GM23338 (cell line): ENCODE data around the gene MAP2K6. TPM values are rescaled to one million over a fixed set of nuclear protein-coding genes. Genes with fewer than 3 reads are reported as not detected.

Experiments used
- ATAC-seq: fragments of 200-7000 bp; cut with Tn5 transposase; 3 replicates; pipeline ENCODE4 v1.9.1; 2020
- DNase-seq: peaks from one replicate; pipeline ENCODE4 v3.0.0-alpha.2; 2015; ENCODE audit warnings: low spot score
- H2AFZ ChIP-seq: fragments of 200-600 bp; sonication (generic); 2 replicates; pipeline ENCODE4 v1.8.0; 2016; ENCODE audit warnings: antibody characterized with exemption, mild to moderate bottlenecking, moderate library complexity
- H3F3A ChIP-seq: fragments of 200-600 bp; sonication (generic); replicated peaks from 2 replicates; pipeline ENCODE4 v1.8.0; 2017; ENCODE audit warnings: antibody characterized with exemption, mixed run types, low read depth
- H3K27ac ChIP-seq: fragments of 200-600 bp; sonication (generic); 2 replicates; pipeline ENCODE4 v1.6.1; 2016; ENCODE audit warnings: low read depth
- H3K27me3 ChIP-seq: fragments of 200-600 bp; sonication (generic); 2 replicates; pipeline ENCODE4 v1.8.0; 2016; ENCODE audit warnings: mild to moderate bottlenecking, mixed run types, moderate library complexity; ENCODE audit not compliant: insufficient read depth
- H3K36me3 ChIP-seq: fragments of 200-600 bp; sonication (generic); 2 replicates; pipeline ENCODE4 v1.8.0; 2016; ENCODE audit warnings: mild to moderate bottlenecking; ENCODE audit not compliant: insufficient read depth
- H3K4me1 ChIP-seq: fragments of 200-600 bp; sonication (generic); 2 replicates; pipeline ENCODE4 v1.8.0; 2016; ENCODE audit warnings: mild to moderate bottlenecking, moderate library complexity; ENCODE audit not compliant: insufficient read depth
- H3K4me2 ChIP-seq: fragments of 200-600 bp; sonication (generic); 2 replicates; pipeline ENCODE4 v1.7.1; 2017; ENCODE audit warnings: mixed run types
- H3K4me3 ChIP-seq: fragments of 200-600 bp; sonication (generic); 2 replicates; pipeline ENCODE4 v1.6.1; 2016; ENCODE audit warnings: mixed run types
- H3K79me2 ChIP-seq: fragments of 200-600 bp; sonication (generic); replicated peaks from 2 replicates; pipeline ENCODE4 v1.8.0; 2017; ENCODE audit warnings: mild to moderate bottlenecking; ENCODE audit not compliant: insufficient read depth
- H3K9me2 ChIP-seq: fragments of 200-600 bp; sonication (generic); 2 replicates; pipeline ENCODE4 v1.8.0; 2017; ENCODE audit not compliant: insufficient read depth
- H4K20me1 ChIP-seq: fragments of 200-600 bp; sonication (generic); replicated peaks from 2 replicates; pipeline ENCODE4 v1.8.0; 2017; ENCODE audit warnings: mild to moderate bottlenecking; ENCODE audit not compliant: insufficient read depth
- H3K27ac Mint-ChIP-seq: 2 replicates; pipeline ENCODE4 v1.8.0; 2020; ENCODE audit warnings: inconsistent platforms, mild to moderate bottlenecking, moderate library complexity, mixed read lengths
- H3K27me3 Mint-ChIP-seq: 3 replicates; pipeline ENCODE4 v1.8.0; 2022; ENCODE audit warnings: low read depth, mild to moderate bottlenecking, moderate library complexity, mixed read lengths, inconsistent platforms; ENCODE audit not compliant: insufficient read depth, poor library complexity
- H3K36me3 Mint-ChIP-seq: 3 replicates; pipeline ENCODE4 v1.8.0; 2021; ENCODE audit warnings: low read depth, mild to moderate bottlenecking, inconsistent platforms, moderate library complexity, mixed read lengths
- H3K4me1 Mint-ChIP-seq: 3 replicates; pipeline ENCODE4 v1.8.0; 2020; ENCODE audit warnings: mild to moderate bottlenecking, inconsistent platforms, mixed read lengths
- H3K4me3 Mint-ChIP-seq: 3 replicates; pipeline ENCODE4 v1.8.0; 2021; ENCODE audit warnings: moderate library complexity, mild to moderate bottlenecking, inconsistent platforms, mixed read lengths
- H3K9me3 Mint-ChIP-seq: 3 replicates; pipeline ENCODE4 v1.8.0; 2020; ENCODE audit warnings: moderate library complexity, mild to moderate bottlenecking, inconsistent platforms, mixed read lengths
- EZH2 ChIP-seq: fragments of 200-600 bp; sonication (generic); IDR thresholded peaks from one replicate; pipeline ENCODE4 v1.8.0; 2017; ENCODE audit warnings: antibody characterized with exemption, mild to moderate bottlenecking, low read depth; ENCODE audit not compliant: unreplicated experiment
- EZH2phosphoT487 ChIP-seq: fragments of 200-600 bp; sonication (generic); IDR thresholded peaks from one replicate; pipeline ENCODE4 v1.8.1; 2018; ENCODE audit warnings: antibody characterized with exemption; ENCODE audit not compliant: unreplicated experiment
- JUNB ChIP-seq: IDR thresholded peaks from one replicate; pipeline ENCODE4 v1.6.1; 2016; ENCODE audit warnings: antibody characterized with exemption; ENCODE audit not compliant: unreplicated experiment
- POLR2AphosphoS5 ChIP-seq: IDR thresholded peaks from 2 replicates; pipeline ENCODE4 v1.6.1; 2016; ENCODE audit warnings: antibody characterized with exemption, low read depth
- STAT1 ChIP-seq: IDR thresholded peaks from one replicate; pipeline ENCODE4 v1.6.1; 2016; ENCODE audit warnings: antibody characterized with exemption; ENCODE audit not compliant: unreplicated experiment
- ZNF114 ChIP-seq: fragments of 250-450 bp; sonication (Bioruptor Pico); IDR thresholded peaks from 2 replicates; pipeline ENCODE4 v1.5.0; 2020; ENCODE audit warnings: mild to moderate bottlenecking, moderate library complexity
- ZNF331 ChIP-seq: fragments of 250-450 bp; sonication (Bioruptor Pico); IDR thresholded peaks from 2 replicates; pipeline ENCODE4 v1.5.0; 2020; ENCODE audit warnings: low read depth, mild to moderate bottlenecking, moderate library complexity
- polyA plus RNA-seq: library from polyadenylated mRNA; unstranded; fragments of >200 nt; fragmentation: Nextera tagmentation; extraction: Ambion mirVana; gene quantifications from 2 replicates; pipeline ENCODE4 v1.2.1, GENCODE V29; 2016
- total RNA-seq: library from RNA; depleted of rRNA; stranded (reverse); fragments of >200 nt; shearing (Covaris generic); gene quantifications from 2 replicates; pipeline ENCODE4 v1.2.3, GENCODE V29; 2014
- TF ChIP-seq, protein P1 (sequence below): fragments of 250-450 bp; sonication (Bioruptor Pico); IDR thresholded peaks from 2 replicates; pipeline ENCODE4 v1.5.0; 2020; ENCODE audit warnings: mild to moderate bottlenecking, moderate library complexity
- TF ChIP-seq, protein P2 (sequence below): IDR thresholded peaks from 2 replicates; pipeline ENCODE4 v1.6.1; 2016; ENCODE audit warnings: antibody characterized with exemption

The MAP2K6 gene
- total and polyA plus RNA-seq, 2 experiments from 2014 or later = 26.3 to 31.1 TPM

DNA sequence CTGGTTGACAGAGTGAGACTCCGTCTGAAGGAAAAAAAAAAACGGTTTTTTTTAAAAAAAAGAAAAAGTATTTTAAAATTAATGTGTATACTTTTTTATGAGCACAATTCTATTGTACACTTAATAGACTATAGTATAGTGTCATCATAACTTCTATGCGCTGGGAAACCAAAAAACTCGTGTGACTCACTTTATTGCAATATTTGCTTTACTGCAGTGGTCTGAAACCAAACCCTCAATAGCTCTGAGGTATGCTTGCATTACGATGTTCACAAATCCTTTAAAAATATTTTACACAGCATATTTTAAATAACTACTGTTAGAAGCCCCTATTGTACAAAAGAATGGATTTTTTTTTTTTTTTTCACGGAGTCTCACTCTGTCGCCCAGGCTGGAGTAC, 12.4 kb upstream of the MAP2K6 start (continued):
- TF ChIP-seq, protein P1, sequence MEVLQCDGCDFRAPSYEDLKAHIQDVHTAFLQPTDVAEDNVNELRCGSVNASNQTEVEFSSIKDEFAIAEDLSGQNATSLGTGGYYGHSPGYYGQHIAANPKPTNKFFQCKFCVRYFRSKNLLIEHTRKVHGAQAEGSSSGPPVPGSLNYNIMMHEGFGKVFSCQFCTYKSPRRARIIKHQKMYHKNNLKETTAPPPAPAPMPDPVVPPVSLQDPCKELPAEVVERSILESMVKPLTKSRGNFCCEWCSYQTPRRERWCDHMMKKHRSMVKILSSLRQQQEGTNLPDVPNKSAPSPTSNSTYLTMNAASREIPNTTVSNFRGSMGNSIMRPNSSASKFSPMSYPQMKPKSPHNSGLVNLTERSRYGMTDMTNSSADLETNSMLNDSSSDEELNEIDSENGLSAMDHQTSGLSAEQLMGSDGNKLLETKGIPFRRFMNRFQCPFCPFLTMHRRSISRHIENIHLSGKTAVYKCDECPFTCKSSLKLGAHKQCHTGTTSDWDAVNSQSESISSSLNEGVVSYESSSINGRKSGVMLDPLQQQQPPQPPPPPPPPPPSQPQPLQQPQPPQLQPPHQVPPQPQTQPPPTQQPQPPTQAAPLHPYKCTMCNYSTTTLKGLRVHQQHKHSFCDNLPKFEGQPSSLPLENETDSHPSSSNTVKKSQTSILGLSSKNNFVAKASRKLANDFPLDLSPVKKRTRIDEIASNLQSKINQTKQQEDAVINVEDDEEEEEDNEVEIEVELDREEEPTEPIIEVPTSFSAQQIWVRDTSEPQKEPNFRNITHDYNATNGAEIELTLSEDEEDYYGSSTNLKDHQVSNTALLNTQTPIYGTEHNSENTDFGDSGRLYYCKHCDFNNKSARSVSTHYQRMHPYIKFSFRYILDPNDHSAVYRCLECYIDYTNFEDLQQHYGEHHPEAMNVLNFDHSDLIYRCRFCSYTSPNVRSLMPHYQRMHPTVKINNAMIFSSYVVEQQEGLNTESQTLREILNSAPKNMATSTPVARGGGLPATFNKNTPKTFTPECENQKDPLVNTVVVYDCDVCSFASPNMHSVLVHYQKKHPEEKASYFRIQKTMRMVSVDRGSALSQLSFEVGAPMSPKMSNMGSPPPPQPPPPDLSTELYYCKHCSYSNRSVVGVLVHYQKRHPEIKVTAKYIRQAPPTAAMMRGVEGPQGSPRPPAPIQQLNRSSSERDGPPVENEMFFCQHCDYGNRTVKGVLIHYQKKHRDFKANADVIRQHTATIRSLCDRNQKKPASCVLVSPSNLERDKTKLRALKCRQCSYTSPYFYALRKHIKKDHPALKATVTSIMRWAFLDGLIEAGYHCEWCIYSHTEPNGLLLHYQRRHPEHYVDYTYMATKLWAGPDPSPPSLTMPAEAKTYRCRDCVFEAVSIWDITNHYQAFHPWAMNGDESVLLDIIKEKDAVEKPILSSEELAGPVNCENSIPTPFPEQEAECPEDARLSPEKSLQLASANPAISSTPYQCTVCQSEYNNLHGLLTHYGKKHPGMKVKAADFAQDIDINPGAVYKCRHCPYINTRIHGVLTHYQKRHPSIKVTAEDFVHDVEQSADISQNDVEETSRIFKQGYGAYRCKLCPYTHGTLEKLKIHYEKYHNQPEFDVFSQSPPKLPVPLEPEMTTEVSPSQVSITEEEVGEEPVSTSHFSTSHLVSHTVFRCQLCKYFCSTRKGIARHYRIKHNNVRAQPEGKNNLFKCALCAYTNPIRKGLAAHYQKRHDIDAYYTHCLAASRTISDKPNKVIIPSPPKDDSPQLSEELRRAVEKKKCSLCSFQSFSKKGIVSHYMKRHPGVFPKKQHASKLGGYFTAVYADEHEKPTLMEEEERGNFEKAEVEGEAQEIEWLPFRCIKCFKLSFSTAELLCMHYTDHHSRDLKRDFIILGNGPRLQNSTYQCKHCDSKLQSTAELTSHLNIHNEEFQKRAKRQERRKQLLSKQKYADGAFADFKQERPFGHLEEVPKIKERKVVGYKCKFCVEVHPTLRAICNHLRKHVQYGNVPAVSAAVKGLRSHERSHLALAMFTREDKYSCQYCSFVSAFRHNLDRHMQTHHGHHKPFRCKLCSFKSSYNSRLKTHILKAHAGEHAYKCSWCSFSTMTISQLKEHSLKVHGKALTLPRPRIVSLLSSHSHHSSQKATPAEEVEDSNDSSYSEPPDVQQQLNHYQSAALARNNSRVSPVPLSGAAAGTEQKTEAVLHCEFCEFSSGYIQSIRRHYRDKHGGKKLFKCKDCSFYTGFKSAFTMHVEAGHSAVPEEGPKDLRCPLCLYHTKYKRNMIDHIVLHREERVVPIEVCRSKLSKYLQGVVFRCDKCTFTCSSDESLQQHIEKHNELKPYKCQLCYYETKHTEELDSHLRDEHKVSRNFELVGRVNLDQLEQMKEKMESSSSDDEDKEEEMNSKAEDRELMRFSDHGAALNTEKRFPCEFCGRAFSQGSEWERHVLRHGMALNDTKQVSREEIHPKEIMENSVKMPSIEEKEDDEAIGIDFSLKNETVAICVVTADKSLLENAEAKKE (CRISPR knock-in tag) = no peak
- TF ChIP-seq POLR2AphosphoS5 = no peak
- TF ChIP-seq ZNF114 (CRISPR knock-in tag) = no peak
- no peak for TF ChIP-seq ZNF331 (CRISPR knock-in tag)
- TF ChIP-seq EZH2phosphoT487 = no peak
- no peak for TF ChIP-seq JUNB

DNA sequence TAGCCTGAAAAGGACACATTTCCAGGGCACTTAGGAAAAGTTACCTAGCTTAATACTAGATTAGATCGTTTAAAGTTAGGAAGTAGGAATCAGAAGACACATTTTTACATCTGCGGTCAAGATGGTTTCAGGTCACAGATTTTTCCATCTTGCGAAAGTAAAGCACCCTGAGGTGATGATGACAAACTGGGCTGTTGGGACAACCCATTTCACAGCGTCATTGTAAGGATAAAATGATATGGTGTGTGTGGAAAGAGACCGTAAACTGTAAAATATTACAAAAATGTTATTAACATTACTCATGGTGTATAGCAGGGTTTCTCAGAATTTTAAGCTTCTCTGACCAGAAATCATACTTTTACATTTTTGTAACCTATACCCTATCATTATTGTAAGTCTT, 10.1 kb upstream of the MAP2K6 start:
- ATAC-seq (no peak), DNase-seq (no peak)
- no peaks in the 10 kb centered on the region for H3K27me3 ChIP-seq
- no peaks in the 10 kb centered on the region for H3K36me3 ChIP-seq
- no peak overlapping the region for H3K27ac ChIP-seq
- H2AFZ ChIP-seq = no peak overlapping the region
- H3K9me2 ChIP-seq = no peaks in the 10 kb centered on the region
- Mint-ChIP-seq H3K36me3 (peaks cover 5% of the 10 kb centered on the region; the same call in 1 of the 3 replicates), H3K4me3 (no peak overlapping the region), H3K27ac (no peak overlapping the region), H3K27me3 (peaks cover 2% of the 10 kb centered on the region), H3K4me1 (no peaks in the 10 kb centered on the region), H3K9me3 (peaks cover 11% of the 10 kb centered on the region; the same call in 2 of the 3 replicates)
- H3K4me1 ChIP-seq = no peaks in the 10 kb centered on the region
- H3F3A ChIP-seq = no peaks in the 10 kb centered on the region
- H3K4me3 ChIP-seq = no peak overlapping the region
- no peak overlapping the region for H3K4me2 ChIP-seq
- H4K20me1 ChIP-seq = no peaks in the 10 kb centered on the region
- no peaks in the 10 kb centered on the region for H3K79me2 ChIP-seq
- TF ChIP-seq, protein P2, sequence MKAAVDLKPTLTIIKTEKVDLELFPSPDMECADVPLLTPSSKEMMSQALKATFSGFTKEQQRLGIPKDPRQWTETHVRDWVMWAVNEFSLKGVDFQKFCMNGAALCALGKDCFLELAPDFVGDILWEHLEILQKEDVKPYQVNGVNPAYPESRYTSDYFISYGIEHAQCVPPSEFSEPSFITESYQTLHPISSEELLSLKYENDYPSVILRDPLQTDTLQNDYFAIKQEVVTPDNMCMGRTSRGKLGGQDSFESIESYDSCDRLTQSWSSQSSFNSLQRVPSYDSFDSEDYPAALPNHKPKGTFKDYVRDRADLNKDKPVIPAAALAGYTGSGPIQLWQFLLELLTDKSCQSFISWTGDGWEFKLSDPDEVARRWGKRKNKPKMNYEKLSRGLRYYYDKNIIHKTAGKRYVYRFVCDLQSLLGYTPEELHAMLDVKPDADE = no peak
- TF ChIP-seq EZH2 = no peak
- TF ChIP-seq, protein P1 (CRISPR knock-in tag) = no peak
- TF ChIP-seq EZH2phosphoT487 = no peak
- no peak for TF ChIP-seq ZNF114 (CRISPR knock-in tag)
- TF ChIP-seq JUNB = no peak
- TF ChIP-seq STAT1 = no peak
